Activated CD8-positive, alpha-beta T cell treated with anti-CD3 and anti-CD28 coated beads for 36 hours (primary cell): ENCODE measurements around the gene FPGT. TPM values are rescaled to one million over a fixed set of nuclear protein-coding genes. Genes with fewer than 3 reads are reported as not detected.

Source experiments
- ATAC-seq: fragments of 200-7000 bp; cut with Tn5 transposase; one replicate; pipeline ENCODE4 v1.10.0; 2021; ENCODE audit warnings: mild to moderate bottlenecking, moderate library complexity
- CTCF ChIA-PET: fragments of 350-600 bp; sonication (Branson Sonifier 250); formaldehyde crosslinking; loops from one replicate; lab custom pipeline; 2021; ENCODE audit warnings: antibody characterized with exemption; lab: Charles Lee
- POLR2A ChIA-PET: fragments of 350-600 bp; sonication (Branson Sonifier 250); formaldehyde crosslinking; loops from one replicate; lab custom pipeline; 2021; ENCODE audit warnings: antibody characterized with exemption; lab: Charles Lee
- DNase-seq: peaks from one replicate; pipeline ENCODE4 v3.0.0-alpha.2; 2020
- H3K27ac Mint-ChIP-seq: one replicate; pipeline ENCODE4 v1.8.0; 2021; ENCODE audit warnings: mild to moderate bottlenecking, mixed read lengths
- H3K27me3 Mint-ChIP-seq: one replicate; pipeline ENCODE4 v1.8.0; 2021; ENCODE audit warnings: mixed read lengths
- H3K36me3 Mint-ChIP-seq: one replicate; pipeline ENCODE4 v1.8.0; 2021; ENCODE audit warnings: low read depth, mixed read lengths
- H3K4me1 Mint-ChIP-seq: one replicate; pipeline ENCODE4 v1.8.0; 2021; ENCODE audit warnings: low read depth, mixed read lengths
- H3K4me3 Mint-ChIP-seq: one replicate; pipeline ENCODE4 v1.8.0; 2021; ENCODE audit warnings: mild to moderate bottlenecking, moderate library complexity, mixed read lengths
- H3K9me3 Mint-ChIP-seq: one replicate; pipeline ENCODE4 v1.8.0; 2021; ENCODE audit warnings: mixed read lengths
- CTCF ChIP-seq: fragments of 200-600 bp; IDR thresholded peaks from one replicate; pipeline ENCODE4 v1.8.0; 2022; ENCODE audit warnings: antibody characterized with exemption, mild to moderate bottlenecking
- intact Hi-C: fragments of 100-400 bp; cut with micrococcal nuclease; formaldehyde crosslinking; loops from one replicate; pipeline ENCODE4 v1.10.0; 2022
- total RNA-seq, 2 experiments: library from RNA; stranded (reverse); gene quantifications; one replicate each; pipeline ENCODE4 v1.2.3, GENCODE V29; 2021

Gene FPGT
- total RNA-seq, 2 experiments from 2014 or later = 7.2 to 9.7 TPM

DNA sequence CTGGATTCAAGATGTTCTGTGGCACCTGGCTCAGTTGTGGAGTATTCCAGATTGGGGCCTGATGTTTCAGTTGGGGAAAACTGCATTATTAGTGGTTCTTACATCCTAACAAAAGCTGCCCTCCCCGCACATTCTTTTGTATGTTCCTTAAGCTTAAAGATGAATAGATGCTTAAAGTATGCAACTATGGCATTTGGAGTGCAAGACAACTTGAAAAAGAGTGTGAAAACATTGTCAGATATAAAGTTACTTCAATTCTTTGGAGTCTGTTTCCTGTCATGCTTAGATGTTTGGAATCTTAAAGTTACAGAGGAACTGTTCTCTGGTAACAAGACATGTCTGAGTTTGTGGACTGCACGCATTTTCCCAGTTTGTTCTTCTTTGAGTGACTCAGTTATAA lies 7.2 kb downstream of the FPGT start:
- intact Hi-C loops = no loop called here
- H3K4me3 Mint-ChIP-seq = no peak overlapping the region
- POLR2A ChIA-PET = no interaction called here
- no peaks in the 10 kb centered on the region for H3K4me1 Mint-ChIP-seq
- CTCF ChIA-PET = no interaction called here
- H3K27ac Mint-ChIP-seq = no peak overlapping the region
- TF ChIP-seq CTCF = no peak
- H3K27me3 Mint-ChIP-seq = no peaks in the 10 kb centered on the region
- DNase-seq (no peak), ATAC-seq (no peak)
- no peaks in the 10 kb centered on the region for H3K9me3 Mint-ChIP-seq
- H3K36me3 Mint-ChIP-seq = peaks cover 9% of the 10 kb centered on the region

GRCh38 chr1:74215229-74215628 lies 17.2 kb downstream of the FPGT start:
- CTCF ChIA-PET = no interaction called here

GRCh38 chr1:74222701-74223100 lies 24.7 kb downstream of the FPGT start:
- CTCF ChIA-PET = interaction anchor here (1.1 kb wide), 1 partner anchor 28 kb away, joined by 3 read pairs; no protein-coding TSS in a partner anchor
- no peak for DNase-seq
- H3K27me3 Mint-ChIP-seq = no peaks in the 10 kb centered on the region

More at GRCh38 chr1:74215229-74215628, 17.2 kb downstream of the FPGT start:
- Mint-ChIP-seq H3K9me3 (peaks cover 2% of the 10 kb centered on the region), H3K4me3 (no peak overlapping the region), H3K36me3 (no peaks in the 10 kb centered on the region), H3K27ac (no peak overlapping the region), H3K4me1 (no peaks in the 10 kb centered on the region), H3K27me3 (no peaks in the 10 kb centered on the region)
- TF ChIP-seq CTCF = no peak
- intact Hi-C loops = no loop called here
- POLR2A ChIA-PET = no interaction called here
- DNase-seq (no peak), ATAC-seq (no peak)

GRCh38 chr1:74223453-74223852 lies 25.4 kb downstream of the FPGT start:
- H3K9me3 Mint-ChIP-seq = peaks cover 38% of the 10 kb centered on the region
- POLR2A ChIA-PET = no interaction called here
- DNase-seq = no peak
- no peak overlapping the region for H3K27ac Mint-ChIP-seq
- H3K27me3 Mint-ChIP-seq = no peaks in the 10 kb centered on the region
- no peaks in the 10 kb centered on the region for H3K4me1 Mint-ChIP-seq
- peaks cover 4% of the 10 kb centered on the region for H3K36me3 Mint-ChIP-seq
- ATAC-seq = no peak
- H3K4me3 Mint-ChIP-seq = no peak overlapping the region
- CTCF ChIA-PET = interaction anchor here (1.1 kb wide), 1 partner anchor 28 kb away, joined by 3 read pairs; no protein-coding TSS in a partner anchor
- intact Hi-C loops = no loop called here
- no peak for TF ChIP-seq CTCF

More at GRCh38 chr1:74222701-74223100, 24.7 kb downstream of the FPGT start:
- ATAC-seq = no peak
- intact Hi-C loops = no loop called here
- POLR2A ChIA-PET = no interaction called here
- no peak overlapping the region for H3K4me3 Mint-ChIP-seq
- TF ChIP-seq CTCF = no peak
- peaks cover 4% of the 10 kb centered on the region for H3K36me3 Mint-ChIP-seq
- H3K4me1 Mint-ChIP-seq = no peaks in the 10 kb centered on the region
- peaks cover 35% of the 10 kb centered on the region for H3K9me3 Mint-ChIP-seq
- H3K27ac Mint-ChIP-seq = no peak overlapping the region

DNA sequence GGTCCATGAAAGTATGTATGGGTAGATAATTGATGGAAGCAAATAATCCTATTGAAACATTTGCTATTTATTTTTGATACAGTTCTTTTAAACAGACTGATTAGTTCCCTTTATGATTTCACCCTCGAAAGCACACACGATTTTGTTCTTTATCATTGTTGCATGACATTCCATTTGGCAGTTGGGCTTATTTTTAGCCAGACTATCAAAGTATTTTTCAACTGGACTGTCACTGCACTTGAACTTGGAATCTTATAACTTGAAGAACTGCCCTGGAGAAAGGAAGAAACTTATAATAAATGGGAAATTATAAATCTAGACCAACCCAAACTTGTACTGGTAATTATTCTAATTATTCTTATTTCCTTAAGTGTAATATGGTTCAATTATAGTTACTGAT lies 37.1 kb downstream of the FPGT start, which contains the start of gene TNNI3K:
TNNI3K (plus strand) TSS at position 235 of the 400 bp plus-strand sequence; CDS start at position 300, 65 bp downstream.
- Mint-ChIP-seq H3K27ac (no peak within 1 kb of the TSS), H3K4me3 (no peak within 1 kb of the TSS), H3K9me3 (no peaks in the 10 kb centered on the region), H3K36me3 (no peaks in the 10 kb centered on the region), H3K27me3 (no peaks in the 10 kb centered on the region), H3K4me1 (no peaks in the 10 kb centered on the region)
- ChIA-PET POLR2A (no interaction called here), CTCF (no interaction called here)
- intact Hi-C loops = no loop called here
- no peak for TF ChIP-seq CTCF
- DNase-seq (no peak), ATAC-seq (no peak)
